IMR-90 (cell line): ENCODE data around the gene FUT6. TPM values are rescaled to one million over a fixed set of nuclear protein-coding genes. Genes with fewer than 3 reads are reported as not detected.

Source experiments
- ATAC-seq: fragments of 200-7000 bp; cut with Tn5 transposase; 2 replicates; pipeline ENCODE4 v1.9.1; 2020; ENCODE audit warnings: low read depth, mild to moderate bottlenecking, moderate library complexity
- BruUV-seq: library from RNA; stranded (reverse); fragments of 400-500 nt; replicated peaks from 2 replicates; lab custom pipeline; 2021; lab: Mats Ljungman, UMichigan
- CTCF ChIA-PET: fragments of 300-600 bp; formaldehyde crosslinking; extraction: SDS; loops from one replicate; lab custom pipeline; 2021; ENCODE audit warnings: antibody characterized with exemption; lab: Yijun Ruan, JAX
- POLR2A ChIA-PET: fragments of 300-600 bp; sonication (Branson Sonifier 250); formaldehyde crosslinking; loops from one replicate; lab custom pipeline; 2022; ENCODE audit warnings: antibody characterized with exemption; ENCODE audit not compliant: unreplicated experiment; lab: Charles Lee
- DNase-seq: peaks from one replicate; pipeline ENCODE4 v3.0.0; 2013
- H2AFZ ChIP-seq: replicated peaks from 2 replicates; pipeline ENCODE3; 2013; ENCODE audit warnings: low read length, mild to moderate bottlenecking; ENCODE audit not compliant: poor library complexity
- H2AK5ac ChIP-seq: 2 replicates; pipeline ENCODE4 v1.6.1; 2013; ENCODE audit warnings: low read depth, low read length, inconsistent platforms
- H2AK9ac ChIP-seq: replicated peaks from 2 replicates; pipeline ENCODE3; 2013; ENCODE audit warnings: mild to moderate bottlenecking, low read depth, low read length, moderate library complexity; ENCODE audit not compliant: poor library complexity
- H2BK120ac ChIP-seq: 2 replicates; pipeline ENCODE4 v1.6.1; 2013; ENCODE audit warnings: low read depth, low read length, inconsistent platforms
- H2BK15ac ChIP-seq: 3 replicates; pipeline ENCODE4 v1.6.1; 2013; ENCODE audit warnings: low read depth, low read length, inconsistent platforms
- H2BK20ac ChIP-seq: 2 replicates; pipeline ENCODE4 v1.6.1; 2013; ENCODE audit warnings: low read depth, mild to moderate bottlenecking, inconsistent platforms, low read length, moderate library complexity
- H2BK5ac ChIP-seq: 2 replicates; pipeline ENCODE4 v1.6.1; 2013; ENCODE audit warnings: mild to moderate bottlenecking, low read depth, low read length, inconsistent platforms; ENCODE audit not compliant: poor library complexity, severe bottlenecking
- H3K14ac ChIP-seq: replicated peaks from 2 replicates; pipeline ENCODE4 v1.6.1; 2013; ENCODE audit warnings: low read depth, low read length, inconsistent platforms
- H3K18ac ChIP-seq: 2 replicates; pipeline ENCODE4 v1.6.1; 2013; ENCODE audit warnings: low read depth, low read length, control low read depth
- H3K23ac ChIP-seq: 2 replicates; pipeline ENCODE4 v1.6.1; 2013; ENCODE audit warnings: low read depth, low read length, inconsistent platforms
- H3K27ac ChIP-seq: 2 replicates; pipeline ENCODE4 v1.5.1; 2013; ENCODE audit warnings: mild to moderate bottlenecking, control low read depth, low read length; ENCODE audit not compliant: insufficient read depth
- H3K27me3 ChIP-seq: 2 replicates; pipeline ENCODE4 v1.6.1; 2013; ENCODE audit warnings: low read length; ENCODE audit not compliant: control insufficient read depth, insufficient read depth
- H3K36me3 ChIP-seq: 2 replicates; pipeline ENCODE4 v1.6.1; 2013; ENCODE audit warnings: low read length, mixed read lengths; ENCODE audit not compliant: control insufficient read depth, insufficient read depth
- H3K4ac ChIP-seq: 2 replicates; pipeline ENCODE4 v1.6.1; 2013; ENCODE audit warnings: low read depth, low read length, inconsistent platforms
- H3K4me1 ChIP-seq: 2 replicates; pipeline ENCODE4 v1.6.1; 2013; ENCODE audit warnings: low read length, mixed read lengths; ENCODE audit not compliant: control insufficient read depth, insufficient read depth
- H3K4me2 ChIP-seq: 2 replicates; pipeline ENCODE4 v1.6.1; 2013; ENCODE audit warnings: low read depth, mild to moderate bottlenecking, control low read depth, low read length, moderate library complexity
- H3K4me3 ChIP-seq: 2 replicates; pipeline ENCODE4 v1.5.1; 2013; ENCODE audit warnings: low read depth, mild to moderate bottlenecking, control low read depth, low read length, moderate library complexity; ENCODE audit not compliant: insufficient read depth
- H3K56ac ChIP-seq: 2 replicates; pipeline ENCODE4 v1.6.1; 2013; ENCODE audit warnings: low read length, inconsistent platforms; ENCODE audit not compliant: insufficient read depth; ENCODE audit errors: extremely low read depth
- H3K79me1 ChIP-seq, 2 experiments: 2 replicates each; pipeline ENCODE4 v1.6.1; 2013; ENCODE audit warnings: low read length in 2 of 2, inconsistent platforms in 1 of 2, low read depth in 1 of 2
- H3K9ac ChIP-seq: 2 replicates; pipeline ENCODE4 v1.6.1; 2013; ENCODE audit warnings: low read depth, low read length, control low read depth
- H3K9me1 ChIP-seq: 2 replicates; pipeline ENCODE4 v1.6.1; 2013; ENCODE audit warnings: low read length, inconsistent platforms; ENCODE audit not compliant: insufficient read depth
- H3K9me3 ChIP-seq: 2 replicates; pipeline ENCODE4 v1.6.1; 2013; ENCODE audit warnings: low read length; ENCODE audit not compliant: control insufficient read depth, insufficient read depth
- H4K20me1 ChIP-seq: 2 replicates; pipeline ENCODE4 v1.6.1; 2013; ENCODE audit warnings: low read length, inconsistent platforms; ENCODE audit not compliant: insufficient read depth
- H4K5ac ChIP-seq: 2 replicates; pipeline ENCODE4 v1.6.1; 2013; ENCODE audit warnings: mild to moderate bottlenecking, low read depth, low read length, control low read depth
- H4K8ac ChIP-seq, 2 experiments: 2 replicates each; pipeline ENCODE4 v1.6.1; 2013; ENCODE audit warnings: low read depth in 2 of 2, low read length in 2 of 2, control low read depth in 1 of 2, inconsistent platforms in 1 of 2
- H4K91ac ChIP-seq: 2 replicates; pipeline ENCODE4 v1.6.1; 2013; ENCODE audit warnings: low read depth, low read length, inconsistent platforms; ENCODE audit not compliant: insufficient read depth
- MAZ ChIP-seq: IDR thresholded peaks from 2 replicates; pipeline ENCODE4 v1.6.1; 2012; ENCODE audit warnings: low read depth, mild to moderate bottlenecking, low read length, improper control_type of control experiment, moderate library complexity, borderline replicate concordance
- POLR2A ChIP-seq: IDR thresholded peaks from 2 replicates; pipeline ENCODE4 v1.6.1; 2012; ENCODE audit warnings: mild to moderate bottlenecking, low read depth, low read length
- RAD21 ChIP-seq: IDR thresholded peaks from 2 replicates; pipeline ENCODE4 v1.6.1; 2012; ENCODE audit warnings: low read length, improper control_type of control experiment
- WGBS, 2 experiments: methylation state at CpG; one replicate each; pipeline versions ENCODE4 v1.1.5 to v1.1.7; 2013; ENCODE audit warnings: missing lambda C conversion rate in 2 of 2; ENCODE audit not compliant: insufficient read length in 1 of 2; ENCODE audit errors: extremely low coverage in 2 of 2; 5-methylcytosine and 5-hydroxymethylcytosine counted together
- dilution Hi-C: fragments of 300-500 bp; cut with HindIII; formaldehyde crosslinking; loops from one replicate; pipeline ENCODE4 v1.14.3; 2018; ENCODE audit warnings: low sequenced_read_pairs; ENCODE audit not compliant: unreplicated experiment
- in situ Hi-C: fragments of 300-500 bp; cut with MboI; formaldehyde crosslinking; loops from 3 replicates; pipeline ENCODE4 v1.14.3; 2019; ENCODE audit warnings: low sequenced_read_pairs, inconsistent platforms, mixed read lengths
- intact Hi-C: fragments of 100-400 bp; cut with micrococcal nuclease; formaldehyde crosslinking; loops from 2 replicates; pipeline ENCODE4 v1.10.0; 2022
- polyA plus RNA-seq, 3 experiments: library from polyadenylated mRNA; depleted of rRNA; stranded (reverse); fragments of >200 nt; gene quantifications; 2 replicates each; pipeline ENCODE4 v1.2.3, GENCODE V29; 2012; ENCODE audit warnings: low replicate concordance in 1 of 3
- total RNA-seq: library from RNA; depleted of rRNA; stranded (reverse); fragments of >200 nt; gene quantifications from 2 replicates; pipeline ENCODE4 v1.2.3, GENCODE V29; 2012
- TF ChIP-seq, protein P1 (sequence below): fragments of 150-350 bp; IDR thresholded peaks from 2 replicates; pipeline ENCODE4 v1.6.1; 2017; ENCODE audit warnings: mild to moderate bottlenecking, antibody characterized with exemption, low read length, low read depth
- TF ChIP-seq, protein P2 (sequence below): fragments of 150-350 bp; IDR thresholded peaks from 2 replicates; pipeline ENCODE4 v1.6.1; 2016; ENCODE audit warnings: low read depth, mild to moderate bottlenecking, low read length, moderate library complexity, borderline replicate concordance

The FUT6 gene
- total and polyA plus RNA-seq, 2 of the 4 experiments (the other 2 are of a cell fraction) = not detected

DNA sequence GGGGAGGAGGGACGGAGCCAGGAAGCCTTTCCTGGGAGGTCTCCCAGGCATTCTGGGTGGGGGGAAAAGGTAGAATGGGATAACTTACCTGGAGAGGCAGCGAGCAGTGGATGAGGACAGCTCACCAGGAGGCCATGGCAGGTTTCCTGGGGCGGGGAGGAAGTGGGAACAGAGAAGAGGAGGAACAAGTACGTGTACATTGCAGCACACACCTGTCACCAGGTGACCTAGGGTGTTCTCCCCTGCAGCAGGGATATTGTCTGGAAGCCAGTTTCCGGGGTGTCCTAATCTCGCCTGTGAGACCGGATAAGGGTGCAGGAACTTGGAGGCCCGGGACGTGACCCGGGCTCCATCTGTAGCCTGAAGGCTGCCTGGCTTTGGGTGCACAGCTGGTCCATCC is 11.8 kb upstream of the FUT6 start, which contains the start of gene FUT3:
FUT3 (minus strand) TSS at position 148 of the 400 bp plus-strand sequence.
- no peaks in the 10 kb centered on the region for H3K79me1 ChIP-seq

More for the DNA sequence above, 11.8 kb upstream of the FUT6 start, which contains the start of gene FUT3:
- BruUV-seq = no TSS peak
- Histone ChIP-seq H3K18ac (no peak within 1 kb of the TSS), H3K36me3 (no peaks in the 10 kb centered on the region), H2BK5ac (no peak within 1 kb of the TSS), H3K9me3 (no peaks in the 10 kb centered on the region; the same call in 1 of the 2 replicates), H3K56ac (no peak within 1 kb of the TSS), H4K91ac (no peak within 1 kb of the TSS), H2AK5ac (peak within 1 kb of the TSS; percentile 52; the same call in 1 of the 2 replicates), H2AFZ (peak within 1 kb of the TSS; percentile 18), H4K5ac (no peak within 1 kb of the TSS), H3K4me2 (no peak within 1 kb of the TSS), H3K27ac (no peak within 1 kb of the TSS), H2BK15ac (no peak within 1 kb of the TSS; the same call in 2 of the 3 replicates), H2AK9ac (peak within 1 kb of the TSS; percentile 65), H4K8ac (peak within 1 kb of the TSS in 1 of 2 experiments; percentile 49; a peak in 1 of 4 replicates), H3K4me3 (no peak within 1 kb of the TSS), H3K27me3 (peaks cover 40% of the 10 kb centered on the region), H4K20me1 (no peaks in the 10 kb centered on the region), H3K4ac (0 out of 2 replicates have a peak within 1 kb of the TSS, but pooled peaks have one; percentile 9), H2BK20ac (no peak within 1 kb of the TSS; the same call in 1 of the 2 replicates), H3K14ac (no peak within 1 kb of the TSS), H3K9ac (no peak within 1 kb of the TSS), H3K4me1 (peaks cover 2% of the 10 kb centered on the region; the same call in 1 of the 2 replicates), H3K9me1 (no peaks in the 10 kb centered on the region), H2BK120ac (peak within 1 kb of the TSS; percentile 35; the same call in 1 of the 2 replicates), H3K23ac (no peak within 1 kb of the TSS)
- intact Hi-C loops (no loop called here), dilution Hi-C loops (no loop called here), in situ Hi-C loops (no loop called here)
- ATAC-seq (no peak), DNase-seq (no peak)
- TF ChIP-seq, protein P1, sequence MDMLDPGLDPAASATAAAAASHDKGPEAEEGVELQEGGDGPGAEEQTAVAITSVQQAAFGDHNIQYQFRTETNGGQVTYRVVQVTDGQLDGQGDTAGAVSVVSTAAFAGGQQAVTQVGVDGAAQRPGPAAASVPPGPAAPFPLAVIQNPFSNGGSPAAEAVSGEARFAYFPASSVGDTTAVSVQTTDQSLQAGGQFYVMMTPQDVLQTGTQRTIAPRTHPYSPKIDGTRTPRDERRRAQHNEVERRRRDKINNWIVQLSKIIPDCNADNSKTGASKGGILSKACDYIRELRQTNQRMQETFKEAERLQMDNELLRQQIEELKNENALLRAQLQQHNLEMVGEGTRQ = no peak
- no peak for TF ChIP-seq MAZ
- TF ChIP-seq POLR2A = no peak
- TF ChIP-seq, protein P2, sequence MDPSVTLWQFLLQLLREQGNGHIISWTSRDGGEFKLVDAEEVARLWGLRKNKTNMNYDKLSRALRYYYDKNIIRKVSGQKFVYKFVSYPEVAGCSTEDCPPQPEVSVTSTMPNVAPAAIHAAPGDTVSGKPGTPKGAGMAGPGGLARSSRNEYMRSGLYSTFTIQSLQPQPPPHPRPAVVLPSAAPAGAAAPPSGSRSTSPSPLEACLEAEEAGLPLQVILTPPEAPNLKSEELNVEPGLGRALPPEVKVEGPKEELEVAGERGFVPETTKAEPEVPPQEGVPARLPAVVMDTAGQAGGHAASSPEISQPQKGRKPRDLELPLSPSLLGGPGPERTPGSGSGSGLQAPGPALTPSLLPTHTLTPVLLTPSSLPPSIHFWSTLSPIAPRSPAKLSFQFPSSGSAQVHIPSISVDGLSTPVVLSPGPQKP = no peak
- TF ChIP-seq RAD21 = no peak
- WGBS, 2 experiments = 69% methylated on average over 3 of the region's 10 CpGs; no CpG with 5 or more reads in 1 of the 2 experiments
- POLR2A ChIA-PET = no interaction called here
- CTCF ChIA-PET = no interaction called here
